HG03432 (cell line): ENCODE results near the gene SAP25.
"Not testable (repeated sequence)": the region's sequence is repeated elsewhere in the genome, so short reads cannot be mapped to it uniquely, and the experiment has no call there.

ENCODE experiments used
- ATAC-seq: cut with Tn5 transposase; IDR thresholded peaks from one replicate; pipeline ENCODE4 v1.9.1; 2021; ENCODE audit warnings: mild to moderate bottlenecking, moderate library complexity; ENCODE audit not compliant: unreplicated experiment

Gene SAP25

DNA sequence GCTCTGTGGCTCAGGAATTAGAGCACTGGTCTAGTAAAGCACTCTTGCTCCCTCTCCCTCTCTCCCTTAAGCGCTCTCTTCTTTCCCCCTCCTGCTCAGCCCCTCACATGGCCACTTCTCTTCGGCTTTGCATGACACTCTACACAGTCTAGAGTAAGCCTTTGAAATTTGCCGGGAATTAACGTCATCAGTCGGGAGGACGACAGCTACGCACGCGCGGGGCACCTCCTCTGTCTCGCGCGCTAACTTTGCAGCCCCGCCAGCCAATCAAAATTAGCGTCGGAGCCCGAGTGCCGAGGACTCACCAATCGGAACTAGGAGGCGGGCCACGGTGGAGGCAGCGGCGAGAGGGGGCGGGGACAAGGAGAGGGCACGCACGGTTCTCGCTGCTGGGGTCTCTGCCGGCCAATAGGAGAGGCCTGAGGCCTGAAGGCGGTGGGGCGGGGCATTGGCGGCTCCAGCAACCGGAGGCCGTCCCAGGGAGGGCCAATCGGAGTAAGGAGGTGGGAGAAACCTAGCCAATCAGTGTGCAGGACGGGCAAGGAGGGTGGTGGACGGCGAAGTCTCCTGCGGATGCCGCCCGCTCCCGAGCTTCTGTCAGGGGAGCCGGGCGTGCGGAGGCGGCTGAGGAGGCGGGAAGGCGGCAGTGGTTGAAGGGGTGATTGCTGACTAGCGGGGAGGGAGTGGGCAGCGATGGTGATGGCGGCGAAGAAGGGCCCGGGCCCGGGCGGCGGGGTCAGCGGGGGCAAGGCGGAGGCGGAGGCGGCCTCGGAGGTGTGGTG lies 34.9 kb downstream of the SAP25 start, which contains the start of gene AGFG2:
Gene AGFG2 (plus strand): TSS at position 550 of the 782 bp plus-strand sequence. CDS start 144 bp downstream, at position 694.
- ATAC-seq: peak; percentile 93

DNA sequence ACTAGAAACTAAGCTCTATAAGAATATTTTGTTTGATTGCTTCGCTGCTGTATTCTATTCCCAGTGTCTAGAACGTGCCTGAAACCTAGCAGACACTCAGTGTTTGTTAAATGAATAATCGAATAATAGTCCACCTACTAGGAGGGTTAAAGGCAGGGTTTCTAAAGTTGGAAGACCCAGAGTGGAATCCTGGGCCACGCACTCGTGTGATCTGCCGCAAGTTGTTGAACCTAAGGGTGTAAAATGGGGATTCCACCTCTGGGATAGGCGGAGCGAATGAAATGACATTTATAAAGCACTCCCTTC lies 35.4 kb downstream of the SAP25 start:
- no peak for ATAC-seq

- not testable (repeated sequence) for ATAC-seq
These were observed 37.0 kb downstream of the SAP25 start for GRCh38 chr7:100536695-100537094.

DNA sequence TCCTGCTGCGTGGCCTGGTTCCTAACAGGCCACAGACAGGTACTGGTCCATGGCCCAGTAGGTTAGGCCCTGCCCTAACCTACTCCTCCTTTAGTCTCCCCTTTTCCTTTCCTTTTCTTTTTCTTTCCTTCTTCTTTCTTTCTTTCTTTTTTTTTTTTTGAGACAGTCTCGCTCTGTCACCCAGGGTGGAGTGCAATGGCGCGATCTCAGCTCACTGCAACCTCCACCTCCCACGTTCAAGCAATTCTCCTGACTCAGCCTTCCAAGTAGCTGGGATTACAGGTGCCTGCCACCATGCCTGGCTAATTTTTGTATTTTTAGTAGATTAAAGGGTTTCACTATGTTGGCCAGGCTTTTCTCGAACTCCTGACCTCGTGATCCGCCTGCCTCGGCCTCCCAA lies 37.7 kb downstream of the SAP25 start:
- ATAC-seq: not testable (repeated sequence)

- no peak for ATAC-seq
These were observed 41.3 kb downstream of the SAP25 start for GRCh38 chr7:100532165-100533022.

- ATAC-seq: not testable (repeated sequence)
These were observed 45.4 kb downstream of the SAP25 start for GRCh38 chr7:100528108-100528866.

DNA sequence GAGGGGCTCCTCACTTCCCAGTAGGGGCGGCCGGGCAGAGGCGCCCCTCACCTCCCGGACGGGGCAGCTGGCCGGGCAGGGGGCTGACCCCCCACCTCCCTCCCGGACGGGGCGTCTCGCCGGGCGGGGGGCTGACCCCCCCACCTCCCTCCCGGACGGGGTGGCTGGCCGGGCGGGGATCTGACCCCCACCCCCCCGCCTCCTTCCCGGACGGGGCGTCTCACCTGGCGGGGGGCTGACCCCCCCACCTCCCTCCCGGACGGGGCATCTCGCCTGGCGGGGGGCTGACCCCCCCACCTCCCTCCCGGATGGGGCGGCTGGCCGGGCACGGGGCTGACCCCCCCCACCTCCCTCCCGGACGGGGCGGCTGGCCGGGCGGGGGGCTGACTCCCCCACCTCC lies 50.5 kb downstream of the SAP25 start:
- not testable (repeated sequence) for ATAC-seq
